Stimulated activated CD8-positive, alpha-beta memory T cell treated with anti-CD3 and anti-CD28 coated beads, Interleukin-12 subunit alpha, Interleukin-12 subunit beta, amount 100 ng/mL, for 24 hours (primary cell): ENCODE measurements around the gene OSBPL8.
"Not testable (repeated sequence)": the region's sequence is repeated elsewhere in the genome, so short reads cannot be mapped to it uniquely, and the experiment has no call there.

Source experiments
- DNase-seq: peaks from one replicate; pipeline ENCODE4 v3.0.0-alpha.2; 2020; ENCODE audit errors: extremely low read depth

The OSBPL8 gene

GRCh38 chr12:76364131-76364530, 195.4 kb downstream of the OSBPL8 start:
- DNase-seq, result not testable (repeated sequence)

GRCh38 chr12:76360316-76360715, 199.3 kb downstream of the OSBPL8 start:
- DNase-seq, result no peak

- no peak for DNase-seq
These were observed 203.5 kb downstream of the OSBPL8 start for GRCh38 chr12:76356071-76356470.

GRCh38 chr12:76348079-76348901, 211.3 kb downstream of the OSBPL8 start, which contains the start of gene BBS10:
Gene BBS10, minus strand, starts transcription at chr12:76348415. Its CDS starts 57 bp downstream, at chr12:76348358.
- peak; percentile 67 for DNase-seq

GRCh38 chr12:76346798-76347420, 212.7 kb downstream of the OSBPL8 start:
- DNase-seq, result no peak

GRCh38 chr12:76346236-76346635, 213.3 kb downstream of the OSBPL8 start:
- no peak for DNase-seq

- no peak for DNase-seq
These were observed 214.0 kb downstream of the OSBPL8 start for GRCh38 chr12:76345569-76345968.

- DNase-seq, result no peak
These were observed 218.0 kb downstream of the OSBPL8 start for GRCh38 chr12:76341436-76342030.

- DNase-seq, result no peak
These were observed 218.7 kb downstream of the OSBPL8 start for GRCh38 chr12:76340680-76341435.

- DNase-seq, result no peak
These were observed 222.0 kb downstream of the OSBPL8 start for GRCh38 chr12:76337583-76337982.

GRCh38 chr12:76332606-76333005, 227.0 kb downstream of the OSBPL8 start:
- no peak for DNase-seq

- DNase-seq, result no peak
These were observed 230.0 kb downstream of the OSBPL8 start for GRCh38 chr12:76329606-76330005.

GRCh38 chr12:76329159-76329558, 230.4 kb downstream of the OSBPL8 start:
- DNase-seq, result no peak

- not testable (repeated sequence) for DNase-seq
These were observed 239.8 kb downstream of the OSBPL8 start for GRCh38 chr12:76319595-76320319.

GRCh38 chr12:76318773-76319594, 240.6 kb downstream of the OSBPL8 start:
- DNase-seq, result no peak

GRCh38 chr12:76317976-76318375, 241.6 kb downstream of the OSBPL8 start:
- no peak for DNase-seq

- no peak for DNase-seq
These were observed 243.1 kb downstream of the OSBPL8 start for GRCh38 chr12:76316468-76316867.

- no peak for DNase-seq
These were observed 246.3 kb downstream of the OSBPL8 start for GRCh38 chr12:76313299-76313698.

GRCh38 chr12:76312315-76312714, 247.3 kb downstream of the OSBPL8 start:
- DNase-seq, result no peak

GRCh38 chr12:76311796-76312195, 247.8 kb downstream of the OSBPL8 start:
- no peak for DNase-seq
